ENCODE data around the gene TMEM35B.
"Not testable (repeated sequence)": the region's sequence is repeated elsewhere in the genome, so short reads cannot be mapped to it uniquely, and the experiment has no call there.

Gene TMEM35B

GRCh38 chr1:34984793-34985608, at the start of gene TMEM35B:
TMEM35B (minus strand) TSS chr1:34985347; CDS start chr1:34985305, 42 bp downstream.
- no peak for DNase-seq (ENCODE audit: low read depth)

DNA sequence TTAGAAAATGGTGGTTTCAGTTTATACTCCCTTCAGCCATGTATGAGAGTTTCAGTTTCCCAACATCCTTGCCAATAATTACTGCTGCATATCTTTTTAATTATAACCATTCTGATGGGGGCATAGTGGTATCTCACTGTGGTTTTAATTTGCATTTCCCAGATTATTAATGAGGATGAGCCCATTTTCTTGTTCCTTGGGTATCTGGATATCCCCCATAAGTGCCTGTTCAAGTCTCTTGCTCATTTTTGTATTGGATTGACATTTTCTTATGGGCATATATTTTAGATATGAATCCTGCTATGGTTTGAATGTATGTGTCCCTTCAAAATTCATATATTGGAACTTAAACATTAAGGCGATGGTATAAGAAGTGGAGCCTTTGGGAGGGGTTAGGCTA, 48.2 kb upstream of the TMEM35B start:
- DNase-seq (ENCODE audit: low read depth), result no peak

DNA sequence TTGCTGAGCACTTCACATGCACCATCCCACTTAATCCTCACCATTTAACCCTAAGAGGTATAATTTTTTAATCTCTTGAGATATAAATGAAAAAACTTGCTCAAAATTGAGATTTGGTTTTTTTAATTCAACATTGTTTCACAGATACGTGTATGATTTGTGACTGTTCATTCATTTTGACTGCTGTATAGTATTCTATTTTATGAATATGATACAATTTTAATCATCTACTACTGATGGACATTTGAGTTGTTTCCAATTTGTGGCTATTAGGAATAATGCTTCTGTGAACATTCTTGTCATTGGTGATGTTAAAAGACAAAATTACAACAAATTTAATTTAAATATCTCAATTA, 47.2 kb upstream of the TMEM35B start:
- DNase-seq (ENCODE audit: low read depth), result no peak

DNA sequence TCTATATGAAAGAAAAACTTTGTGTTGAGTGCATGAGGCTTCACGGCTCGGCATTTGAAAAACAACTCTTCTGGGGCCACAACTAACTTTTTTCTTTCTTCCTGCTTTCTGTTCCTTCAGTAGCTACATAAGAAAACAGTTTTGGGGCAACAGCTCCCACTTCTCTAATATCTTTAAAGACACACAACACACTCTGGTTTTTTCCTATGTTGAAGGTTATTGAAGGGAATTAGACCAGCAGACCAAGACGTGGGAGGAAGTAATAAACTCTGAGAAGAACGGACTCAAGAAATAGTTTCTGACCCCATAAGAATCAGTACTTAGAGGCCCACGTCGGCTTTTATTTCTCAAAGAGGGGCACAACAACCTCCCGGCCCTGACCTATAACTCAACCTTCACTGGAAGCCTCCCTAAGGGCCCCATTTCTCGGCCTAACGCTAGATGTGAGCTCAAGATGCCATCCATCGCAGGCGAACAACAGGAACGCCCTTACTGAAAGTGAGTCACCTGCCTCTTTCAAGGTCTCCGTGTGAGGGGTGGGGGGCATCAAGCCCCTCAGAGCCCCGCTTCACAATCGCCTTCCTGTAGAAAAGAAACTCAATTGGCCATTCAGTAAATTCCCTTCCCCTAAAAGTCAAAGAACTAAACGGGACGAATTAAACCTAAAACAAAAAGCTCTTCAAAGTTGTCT, 45.8 kb upstream of the TMEM35B start:
- peak; percentile 20 for DNase-seq (ENCODE audit: low read depth)

- no peak for DNase-seq (ENCODE audit: low read depth)
These were observed 45.2 kb upstream of the TMEM35B start for GRCh38 chr1:35030338-35030737.

DNA sequence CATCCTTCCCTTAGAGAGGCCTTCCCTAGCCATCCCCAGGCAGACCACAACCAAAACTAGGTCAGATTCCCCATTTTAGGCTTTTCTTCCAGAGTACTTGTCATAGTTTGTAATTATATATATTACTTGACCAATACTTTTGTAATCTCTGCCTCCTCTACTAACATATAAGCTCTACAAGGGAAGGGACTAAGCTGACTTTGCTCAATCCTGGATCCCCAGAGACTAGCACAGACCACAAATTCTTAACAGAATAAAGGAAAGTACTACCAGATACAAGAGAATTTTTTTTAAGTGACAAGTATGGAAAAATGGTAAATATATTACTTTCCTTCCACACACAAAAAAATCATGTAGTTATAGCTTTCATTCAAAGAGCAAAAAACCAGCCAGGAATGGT, 44.6 kb upstream of the TMEM35B start:
- no peak for DNase-seq (ENCODE audit: low read depth)

DNA sequence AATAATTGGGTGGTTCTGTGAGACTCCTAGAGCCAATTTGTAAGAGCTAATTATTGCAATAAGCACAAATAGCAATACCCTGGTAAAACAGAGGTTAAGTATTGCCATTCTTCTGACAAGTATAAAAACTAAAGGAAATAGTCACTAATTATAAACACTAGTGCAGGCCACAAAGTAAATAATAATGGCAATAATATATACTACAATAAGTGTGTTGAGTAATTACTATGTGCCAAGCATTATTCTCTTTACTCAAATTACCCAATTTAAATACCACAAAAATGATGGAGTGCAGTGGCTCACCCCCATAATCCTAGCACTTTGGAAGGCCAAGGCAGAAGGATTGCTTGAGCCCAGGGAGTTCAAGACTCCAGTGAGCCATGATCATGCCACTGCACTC, 31.3 kb upstream of the TMEM35B start:
- DNase-seq (ENCODE audit: low read depth), result no peak

- DNase-seq (ENCODE audit: low read depth), result no peak
These were observed 29.3 kb upstream of the TMEM35B start for GRCh38 chr1:35014486-35014885.

- DNase-seq (ENCODE audit: low read depth), result no peak
These were observed 20.6 kb upstream of the TMEM35B start for GRCh38 chr1:35005711-35006110.

DNA sequence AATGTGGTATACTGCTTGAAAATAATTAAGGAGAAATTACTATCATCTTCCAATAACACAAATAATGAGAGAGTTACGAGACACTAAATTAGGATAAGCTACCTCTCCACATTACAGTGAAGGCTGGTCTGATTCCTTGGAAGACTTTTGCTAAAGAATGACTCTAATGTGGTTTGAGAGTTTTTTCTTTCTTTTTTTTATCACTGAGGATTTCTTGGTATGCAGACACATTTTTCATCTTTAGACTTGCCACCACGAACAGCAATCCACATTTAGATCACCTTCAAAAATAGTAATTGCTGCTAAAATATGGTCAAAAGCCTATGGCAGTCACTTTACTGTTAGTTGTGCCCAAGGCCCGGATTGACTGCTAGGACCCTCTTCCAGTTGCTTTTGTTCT, 16.6 kb upstream of the TMEM35B start:
- no peak for DNase-seq (ENCODE audit: low read depth)

- DNase-seq (ENCODE audit: low read depth), result no peak
These were observed 9.7 kb upstream of the TMEM35B start for GRCh38 chr1:34994878-34995277.

DNA sequence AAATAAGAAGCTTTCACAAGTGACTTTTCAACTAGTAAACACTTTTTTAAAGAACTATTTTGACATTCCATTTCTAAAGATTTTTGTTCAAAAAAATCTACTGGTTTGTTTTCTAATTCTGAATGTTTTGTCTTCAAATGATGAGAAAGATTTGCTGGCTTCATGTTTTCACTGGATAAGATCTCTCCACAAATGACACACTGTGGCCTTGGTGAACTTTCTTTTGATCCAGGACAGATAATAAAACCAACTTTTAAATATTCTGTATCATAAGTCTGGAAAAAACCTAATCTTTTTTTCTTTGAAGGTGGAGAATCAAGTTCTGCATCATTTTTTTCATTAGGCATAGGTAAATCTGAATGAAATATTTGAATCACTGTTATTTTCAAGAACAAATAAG, 3.4 kb upstream of the TMEM35B start:
- DNase-seq (ENCODE audit: low read depth), result no peak

DNA sequence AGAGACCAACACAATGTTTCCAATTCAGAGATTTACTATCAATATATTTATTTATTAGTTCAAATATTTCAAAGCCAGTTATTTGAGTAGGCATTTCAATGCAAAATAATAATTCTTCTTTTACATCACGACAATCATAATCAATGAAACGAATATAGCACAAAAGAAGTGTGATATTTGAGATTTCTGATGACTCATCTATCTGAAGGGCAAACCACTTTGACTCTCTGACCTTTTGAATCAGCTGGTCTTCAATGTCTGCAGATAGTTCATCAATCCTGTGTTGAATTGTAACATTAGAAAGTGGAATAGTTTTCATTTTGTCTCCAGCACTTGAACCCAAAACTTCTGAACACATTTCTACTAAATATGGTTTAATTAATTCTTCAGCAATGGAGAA, 3.0 kb upstream of the TMEM35B start:
- no peak for DNase-seq (ENCODE audit: low read depth)

- DNase-seq (ENCODE audit: low read depth), result no peak
These were observed 1.9 kb upstream of the TMEM35B start for GRCh38 chr1:34987018-34987417.

- DNase-seq (ENCODE audit: low read depth), result not testable (repeated sequence)
These were observed 410 bp upstream of the TMEM35B start for GRCh38 chr1:34985609-34985904.

- no peak for DNase-seq (ENCODE audit: low read depth)
These were observed 733 bp downstream of the TMEM35B start for GRCh38 chr1:34984435-34984792.

DNA sequence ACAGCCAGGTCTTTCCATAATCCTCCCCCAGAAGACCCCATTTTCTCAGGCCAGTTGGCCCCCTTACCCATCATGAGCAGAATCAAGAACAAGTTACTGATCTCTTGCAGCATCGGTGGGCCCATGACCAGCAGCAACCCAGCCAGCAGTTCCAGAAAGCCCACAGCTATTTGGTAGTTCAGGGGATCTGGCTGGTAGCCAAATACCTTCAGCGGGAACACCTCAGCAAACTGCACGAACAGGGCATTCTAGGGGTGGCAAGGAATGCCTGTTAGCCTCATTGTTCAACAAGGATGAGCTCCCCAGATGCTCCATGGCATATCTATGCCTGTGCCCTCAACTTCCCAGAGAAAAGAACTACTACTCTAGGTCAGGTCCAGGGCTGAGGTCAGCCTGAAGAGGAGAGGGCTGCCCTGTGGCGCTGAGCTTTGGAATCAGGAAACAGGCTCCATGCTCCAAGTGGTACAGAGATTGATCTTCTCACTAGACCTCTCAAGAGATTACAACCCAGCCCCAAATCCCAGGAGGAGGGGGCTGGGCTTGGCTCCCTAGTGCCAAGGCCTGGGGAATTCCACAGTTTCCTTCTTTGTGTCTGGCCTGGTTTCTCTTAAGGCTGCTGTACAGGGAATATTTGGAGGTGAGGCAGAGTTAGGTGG, 1.3 kb downstream of the TMEM35B start:
- no peak for DNase-seq (ENCODE audit: low read depth)

DNA sequence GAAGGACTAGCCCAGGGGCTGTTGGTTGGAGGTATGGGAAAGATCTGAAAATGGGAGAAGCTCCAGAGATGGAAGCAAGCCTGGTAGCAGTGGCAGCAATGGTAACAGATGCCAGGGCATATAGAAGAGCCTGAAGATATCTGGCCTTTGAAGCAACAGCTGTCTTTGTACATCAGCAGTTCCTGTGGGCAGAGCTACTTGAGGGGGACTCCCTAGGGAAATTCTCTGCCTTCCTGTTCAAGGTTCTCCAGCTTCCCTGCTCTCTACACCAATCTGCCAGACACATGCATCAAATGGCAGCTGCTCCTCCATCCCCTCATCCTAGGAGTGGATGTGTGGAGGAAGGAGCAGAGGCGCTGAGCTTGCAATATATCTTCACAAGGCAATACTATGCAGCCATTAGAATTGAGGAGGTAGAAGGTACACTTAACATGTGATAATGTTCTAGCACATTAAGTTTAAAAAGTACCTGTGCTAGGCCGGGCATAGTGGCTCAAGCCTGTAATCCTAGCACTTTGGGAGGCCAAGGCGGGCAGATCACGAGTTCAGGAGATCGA, 2.2 kb downstream of the TMEM35B start:
- no peak for DNase-seq (ENCODE audit: low read depth)

GRCh38 chr1:34980715-34981114, 4.4 kb downstream of the TMEM35B start:
- DNase-seq (ENCODE audit: low read depth), result no peak

DNA sequence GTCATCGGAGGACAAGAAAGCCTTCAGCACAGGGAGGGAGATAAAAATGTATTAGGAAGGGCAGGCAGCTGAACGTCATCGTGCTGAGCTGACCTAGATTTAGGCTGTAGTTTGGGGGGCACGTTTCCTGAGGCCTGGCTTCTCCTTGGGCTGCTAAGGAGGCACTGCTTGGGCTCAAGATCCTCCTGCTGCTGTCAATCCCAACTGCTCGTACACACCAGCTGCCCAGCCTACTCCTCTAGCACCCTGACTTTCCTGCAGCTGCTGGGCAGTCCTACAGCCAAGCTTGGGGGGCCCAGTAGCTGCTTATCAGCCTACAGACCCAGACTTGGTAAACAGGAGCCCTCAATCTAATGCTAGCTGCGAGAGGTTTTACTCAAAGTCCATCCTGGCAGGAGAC, 6.2 kb downstream of the TMEM35B start:
- DNase-seq (ENCODE audit: low read depth), result no peak

DNA sequence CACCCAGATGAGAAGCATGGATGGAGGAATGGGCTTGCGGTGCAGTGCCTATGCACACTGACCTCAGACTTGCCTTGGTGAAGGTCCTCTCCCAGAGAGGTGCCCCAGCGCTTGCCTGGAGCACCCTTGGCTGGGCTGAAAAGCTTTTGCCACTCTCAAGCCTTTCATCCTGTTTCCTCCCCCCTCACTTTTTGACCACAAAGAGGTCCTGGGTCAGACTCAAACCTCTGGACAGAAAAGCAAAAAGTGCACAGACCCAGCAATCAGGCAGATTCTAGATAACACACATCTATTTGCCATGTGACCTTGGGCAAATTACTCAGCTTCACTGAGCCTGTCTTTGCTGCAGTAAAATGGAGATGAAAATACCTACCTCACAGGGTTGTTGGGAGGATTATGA, 7.3 kb downstream of the TMEM35B start:
- DNase-seq (ENCODE audit: low read depth), result no peak

DNA sequence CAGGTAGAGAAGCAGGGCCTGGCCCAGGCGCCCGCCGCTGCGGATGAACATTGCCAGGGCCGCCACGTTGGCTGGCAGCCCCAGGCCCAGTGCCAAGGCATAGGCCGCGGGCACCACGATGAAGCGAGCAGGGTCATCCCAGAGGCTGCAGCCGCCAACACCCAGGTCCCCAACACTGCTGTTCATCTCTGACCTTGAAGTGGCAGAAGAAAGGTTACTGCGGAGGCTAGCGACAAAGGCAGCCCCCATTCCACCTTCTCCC, 8.0 kb downstream of the TMEM35B start:
- DNase-seq (ENCODE audit: low read depth), result no peak

DNA sequence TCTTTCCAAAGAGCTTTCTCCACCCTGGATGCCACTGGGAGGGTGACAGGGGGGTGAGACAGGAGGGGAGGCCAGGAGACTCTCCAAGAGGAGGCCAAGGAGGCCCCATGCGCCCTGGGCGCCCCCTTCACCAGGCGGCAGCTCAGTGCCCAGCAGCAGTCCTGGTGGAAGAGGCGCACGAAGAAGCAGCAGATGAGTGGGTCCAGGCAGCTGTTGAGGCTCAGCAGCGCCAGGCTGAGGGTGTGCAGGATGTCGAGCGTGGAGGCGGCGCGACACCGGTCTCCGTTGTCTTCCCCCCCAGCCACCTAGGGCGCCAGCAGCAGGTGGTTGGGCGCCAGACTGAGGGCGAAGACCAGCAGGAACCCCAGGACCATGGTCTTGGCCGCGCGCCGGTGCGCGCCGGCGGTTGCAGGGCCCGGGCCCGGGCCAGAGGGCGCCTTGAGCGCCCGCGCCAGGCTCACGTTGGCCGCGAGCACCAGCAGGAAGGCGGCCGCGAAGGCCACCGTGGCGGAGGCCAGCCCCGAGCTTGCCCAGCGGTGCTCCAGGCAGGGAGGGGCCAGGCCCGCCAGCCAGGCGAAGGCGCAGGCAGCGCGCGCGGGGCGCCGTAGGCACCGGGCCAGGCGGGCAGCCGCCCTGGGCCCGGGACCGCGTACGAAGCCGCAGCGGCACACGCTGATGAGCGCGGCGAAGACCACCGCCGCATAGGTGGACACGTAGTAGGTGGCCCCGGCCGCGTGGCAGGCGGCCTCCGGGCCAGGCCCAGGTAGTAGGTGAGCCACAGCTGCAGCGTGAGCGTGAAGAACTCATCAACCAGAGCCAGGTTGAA, 8.6 kb downstream of the TMEM35B start:
- DNase-seq (ENCODE audit: low read depth), result no peak

Measured in fibroblast of the conjunctiva (primary cell).